ENCODE measurements around the gene KCTD2. TPM values are rescaled to one million over a fixed set of nuclear protein-coding genes. Genes with fewer than 3 reads are reported as not detected.

KCTD2 gene
- total and polyA plus RNA-seq, 2 of the 13 experiments (the other 11 are each of a cell fraction or from before 2014, with no cell fraction given) = 28.3 to 32.6 TPM

DNA sequence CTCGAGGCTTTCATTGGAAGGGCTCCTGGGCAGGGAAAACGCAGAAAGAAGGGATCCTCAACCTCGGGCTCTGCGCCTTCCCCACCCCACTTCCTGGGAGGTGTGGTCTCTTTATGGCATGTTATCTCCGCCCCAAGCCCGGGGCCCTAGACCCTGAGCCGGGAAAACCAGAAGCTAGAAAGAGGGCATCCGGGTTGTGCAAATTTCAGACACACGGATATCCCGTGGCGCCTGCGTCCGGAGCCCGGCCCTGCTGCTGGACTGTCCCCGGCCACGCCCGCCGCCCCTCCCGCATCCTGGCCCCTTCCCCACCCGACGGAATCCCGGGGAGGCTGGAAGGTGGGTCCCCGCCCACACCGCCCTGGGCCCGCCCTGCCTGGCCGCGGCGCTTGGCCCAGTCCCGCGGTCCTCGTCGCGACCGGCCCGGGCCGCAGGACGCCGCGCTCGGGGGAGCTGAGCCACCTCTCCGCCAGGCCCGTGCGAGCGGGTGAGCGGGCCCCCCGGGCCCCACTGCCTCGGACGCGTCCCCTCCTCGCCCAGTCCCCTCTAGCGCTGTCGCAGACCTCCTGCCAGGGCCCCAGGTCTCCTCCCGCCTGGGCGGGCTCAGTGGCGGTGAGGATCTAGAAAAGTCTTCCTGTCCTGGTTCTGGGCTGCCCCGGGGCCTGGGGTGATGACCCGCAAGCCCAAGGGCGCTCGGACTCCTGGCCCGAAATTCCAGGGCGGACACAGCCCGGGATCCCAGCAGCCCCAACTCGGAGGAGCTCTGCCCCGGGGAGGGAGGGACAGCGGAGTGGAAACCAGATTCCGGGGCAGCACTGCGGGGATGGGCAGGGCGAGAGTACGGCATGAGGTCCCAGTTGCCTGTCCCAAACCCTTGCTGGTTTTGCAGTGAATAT lies 40.8 kb downstream of the KCTD2 start, which contains the start of gene SLC16A5 (continued):
- TF ChIP-seq IRF2 (CRISPR knock-in tag; IDR thresholded peaks at IDR 0.05) (peak; percentile 59; the same call in 1 of the 2 replicates), ZKSCAN1 (IDR thresholded peaks at IDR 0.05; ENCODE audit: low read length) (no peak), IRX3 (CRISPR knock-in tag; IDR thresholded peaks at IDR 0.05; ENCODE audit: borderline replicate concordance, low read depth) (0 out of 2 replicates have a peak, but pooled peaks have one; percentile 36), CREBL2 (CRISPR knock-in tag; IDR thresholded peaks at IDR 0.05; ENCODE audit: borderline replicate concordance) (no peak), RCOR2 (CRISPR knock-in tag; IDR thresholded peaks at IDR 0.05) (no peak), XRCC5 (optimal IDR thresholded peaks at IDR 0.05; ENCODE audit: low read length) (no peak), ZNF503 (CRISPR knock-in tag; IDR thresholded peaks at IDR 0.05) (peak; percentile 42; the same call in 1 of the 2 replicates), PHF21A (CRISPR knock-in tag; IDR thresholded peaks at IDR 0.05) (peak; percentile 81), ZNF567 (CRISPR knock-in tag; IDR thresholded peaks at IDR 0.05; ENCODE audit: borderline replicate concordance) (no peak), ZNF552 (CRISPR knock-in tag; IDR thresholded peaks at IDR 0.05; ENCODE audit: borderline replicate concordance) (0 out of 2 replicates have a peak, but pooled peaks have one; percentile 59), ZNF800 (CRISPR knock-in tag; IDR thresholded peaks at IDR 0.05) (no peak), HIVEP1 (CRISPR knock-in tag; IDR thresholded peaks at IDR 0.05) (no peak; the same call in 1 of the 2 replicates)
- TF ChIP-seq, protein P1, sequence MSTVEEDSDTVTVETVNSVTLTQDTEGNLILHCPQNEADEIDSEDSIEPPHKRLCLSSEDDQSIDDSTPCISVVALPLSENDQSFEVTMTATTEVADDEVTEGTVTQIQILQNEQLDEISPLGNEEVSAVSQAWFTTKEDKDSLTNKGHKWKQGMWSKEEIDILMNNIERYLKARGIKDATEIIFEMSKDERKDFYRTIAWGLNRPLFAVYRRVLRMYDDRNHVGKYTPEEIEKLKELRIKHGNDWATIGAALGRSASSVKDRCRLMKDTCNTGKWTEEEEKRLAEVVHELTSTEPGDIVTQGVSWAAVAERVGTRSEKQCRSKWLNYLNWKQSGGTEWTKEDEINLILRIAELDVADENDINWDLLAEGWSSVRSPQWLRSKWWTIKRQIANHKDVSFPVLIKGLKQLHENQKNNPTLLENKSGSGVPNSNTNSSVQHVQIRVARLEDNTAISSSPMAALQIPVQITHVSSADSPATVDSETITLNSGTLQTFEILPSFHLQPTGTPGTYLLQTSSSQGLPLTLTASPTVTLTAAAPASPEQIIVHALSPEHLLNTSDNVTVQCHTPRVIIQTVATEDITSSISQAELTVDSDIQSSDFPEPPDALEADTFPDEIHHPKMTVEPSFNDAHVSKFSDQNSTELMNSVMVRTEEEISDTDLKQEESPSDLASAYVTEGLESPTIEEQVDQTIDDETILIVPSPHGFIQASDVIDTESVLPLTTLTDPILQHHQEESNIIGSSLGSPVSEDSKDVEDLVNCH (CRISPR knock-in tag; IDR thresholded peaks at IDR 0.05) = no peak
- TF ChIP-seq, protein P2, sequence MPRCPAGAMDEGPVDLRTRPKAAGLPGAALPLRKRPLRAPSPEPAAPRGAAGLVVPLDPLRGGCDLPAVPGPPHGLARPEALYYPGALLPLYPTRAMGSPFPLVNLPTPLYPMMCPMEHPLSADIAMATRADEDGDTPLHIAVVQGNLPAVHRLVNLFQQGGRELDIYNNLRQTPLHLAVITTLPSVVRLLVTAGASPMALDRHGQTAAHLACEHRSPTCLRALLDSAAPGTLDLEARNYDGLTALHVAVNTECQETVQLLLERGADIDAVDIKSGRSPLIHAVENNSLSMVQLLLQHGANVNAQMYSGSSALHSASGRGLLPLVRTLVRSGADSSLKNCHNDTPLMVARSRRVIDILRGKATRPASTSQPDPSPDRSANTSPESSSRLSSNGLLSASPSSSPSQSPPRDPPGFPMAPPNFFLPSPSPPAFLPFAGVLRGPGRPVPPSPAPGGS (CRISPR knock-in tag; IDR thresholded peaks at IDR 0.05) = no peak
- TF ChIP-seq, protein P3, sequence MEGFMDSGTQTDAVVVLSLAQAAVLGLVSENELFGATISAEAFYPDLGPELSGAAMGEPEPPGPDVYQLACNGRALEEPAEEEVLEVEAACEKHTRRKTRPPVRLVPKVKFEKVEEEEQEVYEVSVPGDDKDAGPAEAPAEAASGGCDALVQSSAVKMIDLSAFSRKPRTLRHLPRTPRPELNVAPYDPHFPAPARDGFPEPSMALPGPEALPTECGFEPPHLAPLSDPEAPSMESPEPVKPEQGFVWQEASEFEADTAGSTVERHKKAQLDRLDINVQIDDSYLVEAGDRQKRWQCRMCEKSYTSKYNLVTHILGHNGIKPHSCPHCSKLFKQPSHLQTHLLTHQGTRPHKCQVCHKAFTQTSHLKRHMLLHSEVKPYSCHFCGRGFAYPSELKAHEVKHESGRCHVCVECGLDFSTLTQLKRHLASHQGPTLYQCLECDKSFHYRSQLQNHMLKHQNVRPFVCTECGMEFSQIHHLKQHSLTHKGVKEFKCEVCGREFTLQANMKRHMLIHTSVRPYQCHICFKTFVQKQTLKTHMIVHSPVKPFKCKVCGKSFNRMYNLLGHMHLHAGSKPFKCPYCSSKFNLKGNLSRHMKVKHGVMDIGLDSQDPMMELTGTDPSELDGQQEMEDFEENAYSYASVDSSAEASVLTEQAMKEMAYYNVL (CRISPR knock-in tag; IDR thresholded peaks at IDR 0.05; ENCODE audit: borderline replicate concordance) = no peak
- TF ChIP-seq, protein P4, sequence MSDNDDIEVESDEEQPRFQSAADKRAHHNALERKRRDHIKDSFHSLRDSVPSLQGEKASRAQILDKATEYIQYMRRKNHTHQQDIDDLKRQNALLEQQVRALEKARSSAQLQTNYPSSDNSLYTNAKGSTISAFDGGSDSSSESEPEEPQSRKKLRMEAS (IDR thresholded peaks at IDR 0.05) = peak; percentile 41
- TF ChIP-seq, protein P5, sequence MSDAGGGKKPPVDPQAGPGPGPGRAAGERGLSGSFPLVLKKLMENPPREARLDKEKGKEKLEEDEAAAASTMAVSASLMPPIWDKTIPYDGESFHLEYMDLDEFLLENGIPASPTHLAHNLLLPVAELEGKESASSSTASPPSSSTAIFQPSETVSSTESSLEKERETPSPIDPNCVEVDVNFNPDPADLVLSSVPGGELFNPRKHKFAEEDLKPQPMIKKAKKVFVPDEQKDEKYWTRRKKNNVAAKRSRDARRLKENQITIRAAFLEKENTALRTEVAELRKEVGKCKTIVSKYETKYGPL (CRISPR knock-in tag; IDR thresholded peaks at IDR 0.05) = 0 out of 2 replicates have a peak, but pooled peaks have one; percentile 35

Data from HepG2 (cell line).